ENCODE results near the gene UBE2K. TPM values are rescaled to one million over a fixed set of nuclear protein-coding genes. Genes with fewer than 3 reads are reported as not detected.
"Not testable (repeated sequence)": the region's sequence is repeated elsewhere in the genome, so short reads cannot be mapped to it uniquely, and the experiment has no call there.

Gene UBE2K
- total RNA-seq, 1 experiment from 2014 or later: 151 TPM

GRCh38 chr4:39813761-39814160 lies 115.8 kb downstream of the UBE2K start:
- H3K27ac ChIP-seq (ENCODE audit: insufficient read length, low read depth, low read length); H3K4ac ChIP-seq (ENCODE audit: low read depth, low read length); H2AFZ ChIP-seq (ENCODE audit: low read length); H3K4me1 ChIP-seq (ENCODE audit: insufficient read depth, low read length); H3K4me1 Mint-ChIP-seq; H4K5ac ChIP-seq (ENCODE audit: insufficient read length, low read depth, low read length); H3K23ac ChIP-seq (ENCODE audit: insufficient read length, low read depth, low read length); H3K27ac Mint-ChIP-seq; H2BK20ac ChIP-seq (ENCODE audit: low read depth, low read length, poor library complexity, severe bottlenecking); H2BK5ac ChIP-seq (ENCODE audit: insufficient read length, low read length); H3T11ph ChIP-seq (ENCODE audit: low read length); H2BK15ac ChIP-seq (ENCODE audit: low read depth, low read length); H3K4me3 Mint-ChIP-seq; H3K27me3 ChIP-seq (ENCODE audit: insufficient read depth, low read length); H3K9ac ChIP-seq (ENCODE audit: extremely low read depth, insufficient read length, low read length); H3K79me1 ChIP-seq (ENCODE audit: insufficient read depth, low read depth, low read length, poor library complexity, severe bottlenecking); H3K18ac ChIP-seq (ENCODE audit: insufficient read length, low read depth, low read length); H3K9me3 ChIP-seq (ENCODE audit: control insufficient read depth, low read depth, low read length); H4K20me1 ChIP-seq (ENCODE audit: control insufficient read depth, insufficient read depth, insufficient read length); H4K91ac ChIP-seq (ENCODE audit: insufficient read length, low read depth, low read length); H3K79me2 ChIP-seq (ENCODE audit: insufficient read depth, low read length); H2AK5ac ChIP-seq (ENCODE audit: insufficient read length, low read length); H3K56ac ChIP-seq (ENCODE audit: insufficient read length, low read depth, low read length); H2BK120ac ChIP-seq (ENCODE audit: low read depth, low read length, poor library complexity, severe bottlenecking); DNase-seq; H3K23me2 ChIP-seq (ENCODE audit: insufficient read length, low read depth, low read length, poor library complexity, severe bottlenecking); H3K27me3 Mint-ChIP-seq (ENCODE audit: low read depth); H3K4me2 ChIP-seq (ENCODE audit: insufficient read depth, insufficient read length, low read length); H2BK12ac ChIP-seq (ENCODE audit: insufficient read length, low read depth, low read length); H4K8ac ChIP-seq (replicated peaks; ENCODE audit: insufficient read length, low read depth, low read length); H3K14ac ChIP-seq (ENCODE audit: insufficient read depth, low read length): not testable (repeated sequence)
- Mint-ChIP-seq H3K36me3 (ENCODE audit: insufficient read depth in 1 of 3, low read depth in 3 of 3) (peaks cover 0 to 21% (median 5%) of the 10 kb centered on the region in 3 experiments; a peak in 4 of 7 replicates), H3K9me3 (peaks cover 15 to 28% of the 10 kb centered on the region in 2 experiments)
- WGBS (ENCODE audit: extremely low coverage, insufficient read length, low lambda C conversion rate): no CpG with 5 or more reads among the region's 2 CpGs

Data from H9 (cell line).